Activated CD4-positive, alpha-beta T cell treated with anti-CD3 and anti-CD28 coated beads for 4 hours (primary cell): ENCODE data around the gene HECTD2.
"Not testable (repeated sequence)": the region's sequence is repeated elsewhere in the genome, so short reads cannot be mapped to it uniquely, and the experiment has no call there.

ENCODE experiments used
- DNase-seq, 2 donors: peaks; one replicate each; pipeline ENCODE4 v3.0.0-alpha.2; 2020

The HECTD2 gene

DNA sequence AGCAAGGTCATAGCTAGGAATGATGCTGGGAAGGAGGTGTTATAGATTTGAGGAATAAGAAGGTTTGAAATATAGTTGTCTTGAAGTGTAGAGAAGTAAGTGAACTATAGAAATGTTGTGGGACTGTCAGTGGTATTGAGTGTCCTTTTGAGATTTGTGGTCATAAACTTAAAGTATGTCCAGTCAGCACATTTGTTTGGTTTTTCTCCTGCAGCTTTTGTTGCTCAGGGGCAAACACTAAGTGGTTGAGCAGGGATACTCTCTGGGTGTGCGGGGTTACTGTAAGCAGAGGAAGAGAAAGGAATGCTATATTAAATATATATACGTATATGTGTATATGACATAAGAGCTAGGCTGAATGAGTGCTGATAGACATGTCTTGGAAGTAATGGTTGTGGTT lies 67.1 kb downstream of the HECTD2 start:
- DNase-seq, result no peak

DNA sequence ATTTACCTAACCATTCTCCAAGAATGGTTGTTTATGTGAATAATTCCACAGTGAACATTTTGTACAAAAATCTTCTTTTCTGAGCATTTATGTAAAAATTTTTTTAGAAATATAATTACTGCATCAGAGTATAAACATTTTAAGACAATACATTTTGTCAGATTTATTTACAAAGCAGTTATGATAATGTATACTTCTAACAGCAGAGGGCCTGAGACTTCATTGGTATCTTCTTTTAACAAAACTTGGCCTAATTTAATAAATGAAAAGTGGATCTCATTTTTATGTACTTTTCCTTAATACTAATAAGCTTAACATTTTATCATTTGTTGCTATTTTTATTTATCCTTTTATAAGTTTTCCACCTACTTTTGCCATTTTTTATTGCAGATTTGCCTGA lies 69.4 kb downstream of the HECTD2 start:
- DNase-seq, result no peak

DNA sequence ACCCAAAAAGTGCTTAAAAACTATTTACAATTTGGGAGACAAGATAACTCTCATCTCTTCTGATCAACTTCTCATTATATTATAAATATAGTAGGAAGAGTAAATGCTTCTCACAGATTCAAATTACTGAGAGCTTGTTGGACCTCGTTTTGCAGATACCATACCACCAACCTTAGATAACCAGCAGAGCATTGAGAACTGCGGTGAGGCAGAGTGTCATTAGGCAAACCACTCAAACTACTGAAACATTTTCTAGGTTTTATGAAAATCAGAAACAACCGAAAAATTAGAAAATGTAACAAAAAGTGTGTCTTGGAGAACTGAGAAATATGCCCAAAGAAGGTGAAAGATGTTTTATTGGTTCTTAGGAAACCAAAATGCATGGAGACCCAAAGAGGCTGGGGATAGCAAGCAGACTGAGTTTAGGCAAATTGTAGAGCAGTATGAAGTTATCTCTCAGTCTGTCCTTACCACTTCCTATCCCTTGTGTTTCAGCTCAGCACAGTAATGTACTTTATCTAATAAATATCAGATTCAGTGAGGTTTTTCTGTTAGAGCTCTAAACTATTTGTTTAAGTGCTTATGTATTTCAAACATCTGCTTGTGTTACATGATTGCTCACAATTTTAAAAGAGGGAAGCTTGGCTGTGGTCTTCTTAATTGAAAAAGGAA lies 77.9 kb downstream of the HECTD2 start:
- no peak for DNase-seq

DNA sequence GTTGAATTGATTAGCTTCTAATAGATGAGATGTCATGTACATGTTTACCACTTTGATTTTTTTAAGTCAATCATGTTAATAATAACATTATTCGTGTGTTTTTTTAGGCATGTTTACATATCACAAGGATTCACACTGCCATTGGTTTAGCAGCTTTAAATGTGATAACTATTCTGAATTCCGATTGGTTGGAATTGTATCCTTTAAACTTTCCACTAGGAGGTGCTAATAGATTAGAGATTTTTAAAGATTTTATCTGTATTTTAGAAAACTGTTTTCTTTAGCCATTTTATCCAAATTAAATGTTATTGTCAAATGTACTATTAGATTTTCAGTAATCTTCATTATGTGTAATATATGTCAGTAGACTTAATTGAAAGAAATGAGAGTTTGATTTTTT lies 83.2 kb downstream of the HECTD2 start:
- no peak for DNase-seq

DNA sequence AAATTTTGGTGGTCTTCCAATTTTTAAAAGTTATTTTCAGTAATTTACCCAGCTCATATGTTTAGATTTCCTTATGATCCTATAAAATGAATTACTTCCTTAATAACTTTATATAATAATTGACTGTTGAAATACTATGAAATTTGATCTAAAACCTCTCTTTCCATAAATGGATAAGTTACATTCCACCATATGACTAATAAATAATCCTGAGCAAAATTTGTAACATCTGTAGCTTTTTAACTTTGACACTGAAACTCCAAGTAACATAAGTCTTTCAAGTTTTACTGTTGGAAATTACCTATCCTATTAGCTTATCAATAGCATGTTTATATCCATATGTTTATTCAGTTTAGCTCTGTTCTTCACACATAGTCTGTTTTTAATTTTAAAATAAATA lies 85.3 kb downstream of the HECTD2 start:
- DNase-seq, result no peak

DNA sequence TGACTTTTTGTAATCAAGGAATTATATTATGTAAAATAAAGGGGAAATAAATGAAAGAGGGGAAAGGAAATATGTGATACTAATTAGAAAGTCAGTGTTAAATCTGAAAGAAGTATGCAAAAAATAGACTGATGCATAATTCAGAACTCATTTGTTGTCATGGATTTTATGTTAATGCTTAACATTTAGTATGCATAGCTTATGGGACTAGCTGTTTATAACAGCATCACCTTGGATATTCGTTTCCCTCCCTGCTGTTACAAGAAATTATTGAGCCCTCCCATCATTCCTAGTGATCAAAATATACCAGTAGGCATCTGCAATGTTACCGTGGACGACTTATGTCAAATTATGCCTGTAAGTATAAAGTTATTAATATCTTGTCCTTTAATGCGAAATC lies 85.9 kb downstream of the HECTD2 start:
- DNase-seq, result no peak

DNA sequence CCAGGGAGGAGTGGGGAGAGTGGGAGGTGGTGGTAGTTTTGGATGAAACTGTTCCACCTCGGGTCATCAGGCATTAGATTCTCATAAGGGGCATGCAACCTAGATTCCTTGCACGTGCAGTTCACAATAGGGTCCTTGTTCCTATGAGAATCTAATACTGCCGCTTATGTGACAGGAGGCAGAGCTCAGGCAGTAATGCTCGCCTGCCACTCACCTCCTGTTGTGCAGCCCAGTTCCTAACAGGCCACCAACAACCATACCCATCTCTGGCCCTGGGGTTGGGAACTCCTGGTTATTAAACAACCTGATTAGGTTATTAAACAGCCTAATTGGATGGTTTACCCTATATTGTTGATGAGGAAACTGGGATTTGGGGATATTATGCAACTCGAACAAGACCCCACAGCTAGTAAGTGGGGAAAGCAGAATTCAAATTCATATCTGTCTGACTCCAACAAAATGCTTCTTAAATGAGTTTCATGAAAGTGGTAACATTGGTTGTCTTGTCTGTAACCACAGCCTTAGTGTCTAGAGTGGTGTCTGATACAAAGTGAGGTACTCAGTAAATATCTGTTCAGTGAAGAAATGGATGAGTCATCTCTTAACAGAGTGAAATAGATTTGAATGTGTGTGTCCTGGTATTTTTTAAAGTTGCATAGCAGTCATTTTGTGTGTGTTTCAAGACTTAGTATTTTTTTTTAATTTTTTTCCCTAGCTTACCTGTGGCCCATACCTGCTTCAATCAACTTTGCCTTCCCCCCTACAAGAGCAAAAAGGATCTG lies 101.6 kb downstream of the HECTD2 start:
- no peak for DNase-seq

DNA sequence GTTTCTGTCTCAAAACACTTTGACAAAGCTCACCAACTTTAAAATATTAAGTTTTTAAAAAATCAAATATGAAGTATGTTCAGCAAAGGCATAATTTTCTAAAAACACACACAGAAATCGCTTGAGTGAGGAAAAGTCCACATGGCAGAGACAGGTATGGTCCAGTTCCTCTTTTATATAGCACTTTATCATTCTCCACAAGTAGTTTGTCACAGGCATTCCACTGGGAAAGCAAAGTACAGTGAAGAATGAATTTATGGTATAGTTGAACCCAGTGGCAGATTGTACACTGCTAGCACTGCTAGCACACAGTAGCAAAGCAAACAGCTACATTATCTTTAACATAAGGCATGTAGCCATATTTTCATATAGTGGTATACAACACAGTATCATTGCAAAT lies 102.3 kb downstream of the HECTD2 start:
- DNase-seq, result no peak

DNA sequence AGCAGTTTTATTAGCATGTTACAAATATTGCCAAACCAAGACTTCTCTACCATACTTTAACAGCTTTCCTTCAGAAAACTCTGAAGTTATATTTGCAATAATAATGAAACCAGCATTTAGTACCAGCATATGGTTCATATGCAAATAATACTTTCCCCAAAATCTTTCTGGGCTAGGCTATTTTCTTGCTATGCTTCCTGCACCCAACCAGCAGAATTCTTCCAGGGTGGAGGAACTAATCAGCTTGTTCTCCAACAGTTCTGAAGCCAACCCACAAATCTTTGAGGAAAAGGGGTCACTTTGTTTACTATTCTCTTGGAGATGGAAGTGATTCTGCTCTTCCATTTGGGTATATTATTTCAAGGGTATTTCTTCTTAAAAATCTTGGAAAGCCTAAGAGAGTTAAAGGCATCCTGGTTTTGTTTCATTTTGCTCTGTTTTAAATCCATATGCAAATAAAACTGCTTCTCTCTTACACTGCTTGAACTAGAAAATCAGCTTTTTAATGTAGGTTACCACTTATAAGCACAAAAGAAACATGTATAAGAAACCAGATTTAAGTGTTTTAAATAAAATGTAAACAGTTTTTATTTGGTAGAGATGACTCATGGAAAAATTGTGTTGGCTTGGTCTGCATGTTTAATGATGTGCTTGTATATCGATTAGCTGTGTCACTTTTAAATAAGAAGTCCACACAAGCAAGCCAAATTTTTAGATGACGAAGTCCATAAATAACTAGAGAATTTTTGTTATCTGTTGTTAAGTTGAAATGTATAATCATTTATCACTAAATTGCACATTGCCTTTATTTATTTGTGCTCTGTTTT lies 103.7 kb downstream of the HECTD2 start:
- no peak for DNase-seq

DNA sequence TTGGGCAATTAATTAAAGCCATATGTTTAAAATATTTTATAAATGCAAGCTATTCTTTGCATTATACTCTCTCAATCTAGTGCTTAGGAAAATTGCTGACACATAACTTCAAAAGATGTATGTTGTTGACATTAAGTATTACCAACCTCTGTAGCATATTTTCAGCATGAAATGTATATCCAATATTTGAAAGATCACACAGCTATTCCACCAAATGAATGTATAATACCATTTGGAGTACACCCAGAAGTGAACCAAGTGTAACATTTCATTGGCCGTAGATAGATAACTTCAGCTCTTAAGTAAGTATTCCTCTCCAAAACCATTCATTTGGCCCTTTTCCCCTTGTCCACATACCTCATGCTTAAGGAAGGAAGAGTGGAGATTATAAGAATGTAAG lies 104.6 kb downstream of the HECTD2 start:
- no peak for DNase-seq

DNA sequence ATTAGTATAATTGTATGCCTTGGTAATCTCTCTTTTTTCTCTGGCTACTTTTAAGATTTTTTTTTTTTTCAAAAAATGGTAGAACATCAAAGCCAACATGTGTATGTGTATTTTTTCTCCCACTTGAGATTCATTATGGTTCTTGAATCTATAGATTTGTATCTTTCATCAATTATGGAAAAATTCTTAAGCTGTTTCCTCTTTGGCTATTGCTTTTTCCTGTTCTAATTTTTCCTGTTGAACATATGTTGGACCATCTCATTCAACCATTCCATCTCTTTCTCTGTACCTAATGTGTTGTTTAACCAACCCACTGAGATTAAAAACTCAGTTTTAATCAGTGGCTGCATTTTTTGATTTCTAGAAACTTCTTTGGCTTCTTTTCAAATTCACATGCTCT lies 107.2 kb downstream of the HECTD2 start:
- DNase-seq, result no peak

DNA sequence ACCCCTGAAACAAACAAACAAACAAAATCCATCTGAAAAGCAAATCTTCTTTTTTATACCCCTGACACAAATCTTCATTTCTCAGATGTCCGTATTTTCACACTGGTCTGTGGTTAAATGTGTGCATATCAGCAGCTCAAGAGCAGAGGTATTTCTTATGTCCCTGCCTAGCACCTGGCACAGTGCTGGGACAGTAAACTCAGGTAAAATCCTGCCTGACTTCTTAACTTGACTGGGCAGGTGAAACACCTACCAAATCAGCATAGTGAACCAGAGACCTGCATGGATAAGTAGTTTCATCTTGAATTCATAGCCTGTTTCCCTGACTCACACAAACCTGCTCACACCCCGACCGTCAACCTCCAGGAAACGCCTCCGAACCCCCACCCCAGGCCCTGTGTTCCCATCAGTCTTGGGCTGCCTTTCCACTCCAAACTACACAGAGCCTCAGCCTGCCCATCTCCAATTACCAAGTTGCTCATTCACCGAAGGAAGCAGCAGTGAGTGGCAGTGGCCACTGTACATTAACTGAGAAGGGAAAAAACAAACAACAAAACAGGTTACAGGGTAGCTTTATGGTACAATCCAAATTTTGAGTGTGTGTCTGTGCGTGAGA lies 109.9 kb downstream of the HECTD2 start:
- DNase-seq, result no peak

DNA sequence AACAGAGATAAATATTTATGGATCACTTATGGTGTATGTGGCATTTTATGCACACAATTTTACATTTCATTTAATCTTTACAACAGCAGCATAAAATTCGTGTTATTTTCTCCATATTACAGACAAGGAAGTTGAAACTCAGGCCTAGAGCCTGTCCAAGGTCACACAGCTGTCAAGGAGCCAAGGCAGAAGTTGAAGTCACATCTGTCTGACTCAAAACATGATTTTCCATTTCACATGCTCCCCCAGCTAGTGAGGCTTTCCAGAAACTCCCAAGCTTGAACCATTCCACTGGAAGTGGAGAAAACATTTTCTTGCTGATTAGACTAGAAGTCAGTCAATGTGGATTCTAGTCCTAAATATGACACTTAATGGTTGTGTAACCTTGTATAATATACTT lies 110.5 kb downstream of the HECTD2 start:
- DNase-seq, result no peak

DNA sequence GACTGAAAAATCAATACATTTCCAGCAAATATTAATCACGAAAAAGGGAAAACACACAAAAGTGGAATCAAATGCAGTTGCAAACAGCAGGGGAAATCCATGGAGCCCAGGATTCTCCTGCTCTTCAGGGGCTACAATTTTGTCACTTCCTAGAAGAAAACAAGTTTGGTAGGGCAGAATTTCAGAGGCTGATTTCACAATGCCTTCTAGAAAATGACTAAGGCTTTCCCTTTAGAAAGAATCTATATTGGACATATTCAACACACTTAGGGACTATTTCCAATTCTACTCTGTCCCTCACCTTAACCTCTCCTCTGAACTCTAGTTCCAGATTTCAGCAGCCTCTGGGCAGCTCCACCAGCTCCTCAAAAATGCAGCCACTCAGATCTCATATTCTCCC lies 111.3 kb downstream of the HECTD2 start:
- no peak for DNase-seq

DNA sequence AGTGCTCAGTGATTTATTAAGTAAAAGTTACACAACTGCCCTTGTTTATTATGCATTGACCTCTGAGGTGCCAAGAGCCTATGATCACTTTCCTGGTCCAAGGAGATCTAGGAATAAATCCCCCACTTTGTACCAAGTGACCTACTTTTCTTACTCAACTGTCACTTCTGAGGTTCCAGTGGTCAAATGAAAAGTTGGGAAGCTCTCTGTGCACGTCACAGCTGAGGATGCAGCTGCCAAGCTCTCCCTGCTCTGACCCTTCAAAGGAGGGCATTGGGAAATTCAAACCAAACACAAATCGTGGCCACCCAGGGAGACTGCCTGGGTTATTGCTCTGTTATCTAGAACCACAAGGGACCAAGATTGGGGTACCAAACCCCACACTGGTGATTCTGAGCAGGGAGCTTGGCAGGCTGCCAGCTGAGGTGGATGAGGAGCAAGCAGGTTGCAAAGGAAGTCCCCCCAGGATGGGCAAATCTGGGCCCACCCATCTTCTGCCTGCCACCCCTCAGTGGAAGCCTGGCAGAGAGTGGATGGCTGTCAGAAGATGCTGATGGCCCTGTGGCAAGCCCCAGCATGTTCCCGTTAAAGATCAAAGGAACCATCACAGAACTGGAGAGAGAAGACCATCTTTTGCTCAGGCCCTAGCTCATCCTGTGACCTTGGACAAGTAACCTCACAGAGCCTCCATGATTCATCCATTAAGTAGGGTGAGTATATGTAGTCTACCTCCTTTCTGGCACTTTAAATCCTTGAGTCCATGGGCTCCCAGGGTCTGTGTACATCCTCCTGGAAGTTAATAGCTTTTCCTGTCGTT lies 116.0 kb downstream of the HECTD2 start:
- no peak for DNase-seq

DNA sequence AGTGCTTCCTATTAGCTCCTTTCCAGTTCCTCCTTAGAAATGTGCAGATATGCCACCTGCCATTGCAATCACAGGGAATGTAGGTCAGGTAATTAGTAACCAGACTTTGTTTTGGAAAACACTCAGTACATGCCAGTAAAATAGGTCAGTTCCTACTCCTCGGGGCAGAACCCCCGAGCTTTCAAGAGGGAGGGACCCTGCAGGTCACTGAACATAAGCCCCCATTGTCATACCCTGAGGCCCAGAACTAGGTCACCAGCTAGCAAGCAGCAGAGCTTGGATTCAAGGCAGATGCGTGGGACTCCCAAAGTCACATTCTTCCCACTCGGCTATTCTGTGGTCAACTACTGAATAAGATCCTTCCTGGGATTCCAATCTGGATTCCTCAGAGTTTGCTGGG lies 117.9 kb downstream of the HECTD2 start:
- DNase-seq, result no peak

DNA sequence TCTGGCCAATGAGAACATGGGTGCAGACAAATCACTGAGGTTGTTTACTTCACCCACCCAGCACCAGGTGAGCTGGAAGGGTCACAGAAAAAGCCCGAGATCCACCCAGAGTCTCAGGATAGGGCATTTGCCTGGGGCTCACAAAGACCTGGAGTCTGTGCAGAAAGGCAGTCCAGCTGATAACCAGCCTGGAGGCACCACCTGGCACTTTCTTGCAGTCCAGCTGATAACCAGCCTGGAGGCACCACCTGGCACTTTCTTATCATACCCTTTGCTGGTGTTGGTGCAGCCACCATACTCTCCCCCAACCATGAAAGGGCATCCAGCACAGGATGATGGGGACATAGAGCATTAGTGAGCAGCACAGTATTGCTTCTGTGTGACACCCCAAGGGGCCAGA lies 118.6 kb downstream of the HECTD2 start:
- DNase-seq, result no peak

DNA sequence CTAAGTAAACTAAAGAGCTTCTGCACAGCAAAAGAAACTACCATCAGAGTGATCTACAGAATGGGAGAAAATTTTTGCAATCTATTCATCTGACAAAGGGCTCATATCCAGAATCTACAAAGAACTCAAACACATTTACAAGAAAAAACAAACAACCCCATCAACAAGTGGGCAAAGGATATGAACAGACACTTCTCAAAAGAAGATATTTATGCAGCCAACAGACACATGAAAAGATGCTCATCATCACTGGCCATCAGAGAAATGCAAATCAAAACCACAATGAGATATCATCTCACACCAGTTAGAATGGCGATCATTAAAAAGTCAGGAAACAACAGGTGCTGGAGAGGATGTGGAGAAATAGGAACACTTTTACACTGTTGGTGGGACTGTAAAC lies 124.6 kb downstream of the HECTD2 start:
- not testable (repeated sequence) for DNase-seq

DNA sequence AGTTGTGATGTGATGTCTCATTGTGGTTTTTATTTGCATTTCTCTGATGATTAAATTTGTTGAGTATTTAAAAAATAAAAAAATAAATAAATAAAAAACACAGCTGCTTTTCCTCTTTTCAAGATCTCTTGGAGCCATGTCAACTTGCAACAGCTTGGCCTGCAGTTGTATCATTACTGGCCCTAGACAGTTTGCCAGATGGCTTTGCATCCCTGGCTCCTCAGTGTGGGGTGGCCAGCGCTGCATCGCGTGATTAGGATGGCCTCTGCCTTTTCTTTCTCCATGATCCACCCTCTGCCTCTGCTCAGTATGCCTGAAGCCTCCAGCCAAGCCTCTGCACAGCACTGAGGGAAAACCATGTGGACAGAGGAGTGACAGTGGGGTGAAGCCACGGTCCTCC lies 126.0 kb downstream of the HECTD2 start:
- no peak for DNase-seq

DNA sequence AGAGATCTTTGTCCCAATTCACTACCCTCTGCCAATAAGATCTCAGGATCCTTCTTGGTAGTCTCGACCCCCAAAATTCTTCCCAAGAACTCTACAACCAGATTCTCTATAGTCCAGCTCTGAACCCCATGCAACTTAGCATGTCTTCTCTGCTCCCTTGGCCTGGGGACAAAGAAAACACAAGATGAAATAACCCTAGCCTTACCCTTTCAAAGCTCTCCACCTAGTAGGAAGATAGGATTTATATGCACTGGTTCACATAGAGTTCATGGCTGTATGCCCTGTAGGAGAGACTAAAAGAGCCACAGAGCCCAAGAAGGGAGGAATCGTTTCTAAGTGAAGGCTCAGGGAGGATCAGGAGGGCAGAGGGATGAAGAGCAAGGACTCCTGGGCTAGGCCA lies 126.6 kb downstream of the HECTD2 start:
- no peak for DNase-seq

DNA sequence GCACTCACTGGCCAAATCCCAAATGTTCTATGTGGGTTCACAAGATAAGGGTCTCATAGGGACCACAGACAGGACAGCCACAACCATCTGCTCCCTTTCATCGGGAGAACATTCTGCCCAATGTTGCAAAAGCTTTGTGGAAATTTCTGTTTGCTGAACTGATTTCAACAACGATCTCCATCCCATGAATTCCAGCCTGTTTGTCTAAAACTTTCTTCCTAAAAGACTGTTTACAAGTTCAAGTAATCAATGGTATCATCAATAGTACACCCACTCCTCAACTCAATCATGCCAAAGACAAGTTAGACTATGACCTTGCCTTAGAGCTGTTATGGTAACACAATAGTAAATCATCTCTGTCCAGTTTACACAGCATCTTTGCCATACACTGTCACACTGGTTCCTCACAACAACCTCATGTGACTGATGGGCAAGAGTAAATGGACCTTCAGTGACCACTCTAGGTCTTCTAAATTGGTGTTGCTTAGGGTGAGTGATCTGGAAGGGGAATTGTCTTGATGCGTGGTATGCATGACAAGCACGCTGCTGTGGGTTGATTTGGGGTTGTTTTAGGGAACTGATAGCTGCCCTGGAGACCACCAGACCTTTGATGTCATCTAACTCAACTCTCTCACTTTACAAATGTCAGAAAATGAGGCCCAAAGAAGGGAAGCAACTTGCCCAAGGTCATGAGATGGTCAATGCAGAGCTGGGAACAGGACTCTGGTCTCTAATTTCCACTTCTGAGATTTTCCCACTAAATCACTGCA lies 127.7 kb downstream of the HECTD2 start:
- no peak for DNase-seq

DNA sequence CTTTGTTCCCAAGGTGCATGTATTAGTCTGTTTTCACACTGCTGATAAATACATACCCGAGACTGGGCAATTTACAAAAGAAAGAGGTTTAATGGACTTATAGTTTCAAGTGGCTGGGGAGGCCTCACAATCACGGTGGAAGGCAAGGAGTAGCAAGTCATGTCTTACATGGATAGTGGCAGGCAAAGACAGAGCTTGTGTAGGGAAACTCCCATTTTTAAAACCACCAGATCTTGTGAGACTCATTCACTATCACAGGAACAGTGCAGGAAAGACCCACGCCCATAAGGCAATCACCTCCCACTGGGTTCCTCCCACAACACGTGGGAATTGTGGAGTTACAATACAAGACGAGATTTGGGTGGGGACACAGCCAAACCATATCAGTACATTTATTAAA lies 129.8 kb downstream of the HECTD2 start:
- DNase-seq, result no peak
